NCI-H1417 treated with DMSO at 0.1 percent for 48 hours (cell line): ENCODE data around the gene JDP2.
"Not testable (repeated sequence)": the region's sequence is repeated elsewhere in the genome, so short reads cannot be mapped to it uniquely, and the experiment has no call there.

Experiments used
- DNase-seq: peaks from one replicate; lab custom pipeline; 2025; lab: John Stamatoyannopoulos, UW

JDP2 gene, protein sequence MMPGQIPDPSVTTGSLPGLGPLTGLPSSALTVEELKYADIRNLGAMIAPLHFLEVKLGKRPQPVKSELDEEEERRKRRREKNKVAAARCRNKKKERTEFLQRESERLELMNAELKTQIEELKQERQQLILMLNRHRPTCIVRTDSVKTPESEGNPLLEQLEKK

DNA sequence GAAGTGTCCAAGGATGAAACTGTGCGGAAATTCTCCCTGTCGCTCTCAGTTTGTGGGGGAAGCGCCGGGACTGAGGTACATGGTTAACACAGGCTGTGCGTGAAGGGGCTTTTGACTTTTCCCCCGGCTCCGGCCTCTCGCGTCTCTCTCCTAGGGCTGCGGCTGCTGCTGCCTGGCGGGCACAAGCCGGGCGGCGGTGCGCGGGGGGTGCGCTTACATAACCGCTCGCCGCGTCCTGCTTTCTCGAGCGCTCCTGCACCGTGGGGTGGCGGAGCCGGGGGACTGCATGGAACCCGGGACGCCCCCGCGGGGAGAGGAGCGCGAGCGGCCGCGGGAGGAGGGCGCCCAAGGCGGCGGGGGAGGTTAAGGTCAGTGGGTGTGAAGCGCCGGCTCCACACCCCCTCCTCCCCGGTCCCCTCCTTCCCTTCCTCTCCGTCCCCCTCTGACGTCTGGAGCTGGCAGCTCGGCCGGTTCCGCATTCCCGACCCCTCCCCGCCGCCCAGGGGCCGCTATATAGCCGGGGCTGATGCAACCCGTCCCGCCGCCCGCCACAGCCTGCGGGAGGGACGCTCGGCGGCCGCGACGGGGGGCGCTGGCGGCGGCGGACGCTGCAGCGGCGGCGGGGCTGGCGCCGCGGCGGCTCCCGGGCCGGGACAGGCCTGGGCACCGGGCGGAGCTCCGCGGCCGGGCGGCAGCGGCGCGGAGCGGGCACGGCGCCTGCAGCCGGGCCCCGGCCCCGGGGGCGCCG lies at the start of gene JDP2:
Gene JDP2 (plus strand): TSS at position 541 of the 748 bp plus-strand sequence. CDS start 9,899 bp downstream, outside the sequence.
- DNase-seq = peak; percentile 29

DNA sequence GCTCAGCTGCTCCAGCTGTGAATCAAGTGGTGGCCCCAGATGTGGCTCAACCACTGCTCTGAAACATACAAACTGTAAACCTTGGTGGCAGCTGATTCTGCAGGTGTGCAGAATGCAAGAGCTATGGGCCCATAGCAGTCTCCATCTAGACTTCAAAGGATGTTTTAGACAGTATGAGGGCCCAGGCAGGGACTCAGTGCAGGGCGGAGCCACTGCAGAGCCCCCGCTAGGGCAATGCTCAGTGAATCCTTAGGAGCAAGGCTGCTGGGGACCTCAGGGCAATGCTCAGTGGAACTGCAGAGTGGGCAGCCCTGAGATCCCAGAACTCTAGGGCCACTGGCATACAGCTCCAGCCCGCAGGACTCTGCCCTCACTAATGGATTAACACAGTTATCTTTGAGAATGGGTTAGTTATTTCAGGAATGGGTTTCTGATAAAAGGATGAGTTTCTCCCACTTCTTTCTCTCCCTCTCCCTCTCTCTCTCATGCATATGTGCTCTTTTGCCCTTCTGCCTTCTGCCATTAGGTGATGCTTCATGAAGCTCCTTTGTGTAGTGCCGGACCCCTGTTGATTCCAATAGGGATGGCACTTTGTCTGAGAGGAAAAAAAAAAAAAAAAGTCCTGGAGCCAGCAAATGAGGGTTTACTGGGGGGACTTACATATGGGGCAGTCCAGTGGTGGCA lies 48.4 kb upstream of the JDP2 start:
- no peak for DNase-seq

DNA sequence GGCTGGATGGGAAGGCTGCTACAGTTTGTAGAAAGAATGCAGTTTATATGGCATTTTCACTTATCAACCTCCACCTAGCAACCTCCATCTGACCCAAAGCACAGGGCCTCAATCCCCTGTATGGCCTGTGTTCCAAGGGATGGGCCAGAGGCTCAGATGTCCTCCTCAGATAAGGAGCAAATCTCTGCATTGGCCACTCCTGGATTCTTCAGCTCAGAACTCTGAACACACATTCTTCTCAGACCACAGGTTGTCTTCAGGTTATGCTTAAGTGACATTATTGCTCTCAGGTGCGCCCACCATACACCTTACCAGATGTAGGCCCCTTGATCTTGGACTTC lies 47.9 kb upstream of the JDP2 start:
- no peak for DNase-seq

DNA sequence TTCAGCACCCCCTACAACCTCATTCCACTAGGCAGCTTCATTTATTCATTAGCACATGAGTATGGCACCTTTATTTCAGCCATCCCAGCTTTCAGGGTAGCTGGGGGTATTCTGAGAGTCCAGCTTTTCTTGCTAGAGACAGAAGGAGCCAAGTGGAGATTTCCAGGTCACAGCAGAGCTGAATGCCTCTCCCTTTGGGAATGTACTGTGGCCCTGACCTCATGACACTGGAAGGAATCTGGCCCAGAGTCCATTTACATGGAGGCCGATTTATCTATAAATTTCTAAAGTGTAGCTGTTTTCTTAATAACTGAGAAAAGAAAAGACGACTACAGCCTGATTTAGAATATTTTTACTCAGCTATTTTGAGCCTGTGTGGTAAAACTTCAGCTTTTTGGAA lies 47.2 kb upstream of the JDP2 start:
- DNase-seq = no peak

DNA sequence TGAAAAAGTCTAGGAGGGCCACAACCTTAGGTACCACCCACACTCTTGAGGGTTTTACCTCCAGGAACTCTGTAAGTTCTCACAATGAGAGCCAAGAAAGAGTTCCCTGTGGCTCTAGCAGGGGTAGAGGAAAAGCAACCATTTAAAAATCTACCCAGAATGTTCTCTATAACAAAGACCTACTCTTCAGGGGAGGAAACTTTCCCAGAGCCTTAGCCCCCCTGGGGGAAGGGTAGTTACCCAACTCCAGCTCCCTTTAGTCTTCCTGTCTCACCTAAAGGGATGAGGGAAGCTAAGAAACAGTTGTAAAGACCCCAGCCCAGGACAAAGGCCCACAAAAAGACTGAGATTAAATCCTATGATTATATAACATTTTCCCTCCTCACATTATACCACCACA lies 46.2 kb upstream of the JDP2 start:
- DNase-seq = no peak

DNA sequence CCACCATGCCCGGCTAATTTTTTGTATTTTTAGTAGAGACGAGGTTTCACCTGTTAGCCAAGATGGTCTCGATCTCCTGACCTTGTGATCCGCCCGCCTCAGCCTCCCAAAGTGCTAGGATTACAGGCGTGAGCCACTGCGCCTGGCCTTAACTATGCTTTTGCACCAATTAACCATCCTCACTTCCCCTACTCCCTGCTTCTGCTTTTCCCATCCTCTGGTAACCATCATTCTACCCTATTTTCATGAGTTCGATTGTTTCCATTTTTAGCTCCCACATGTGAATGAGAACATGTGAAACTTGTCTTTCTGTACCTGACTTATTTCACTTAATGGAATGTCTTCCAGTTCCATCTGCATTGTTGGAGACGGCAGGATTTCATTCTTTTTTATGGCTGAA lies 44.6 kb upstream of the JDP2 start:
- not testable (repeated sequence) for DNase-seq

DNA sequence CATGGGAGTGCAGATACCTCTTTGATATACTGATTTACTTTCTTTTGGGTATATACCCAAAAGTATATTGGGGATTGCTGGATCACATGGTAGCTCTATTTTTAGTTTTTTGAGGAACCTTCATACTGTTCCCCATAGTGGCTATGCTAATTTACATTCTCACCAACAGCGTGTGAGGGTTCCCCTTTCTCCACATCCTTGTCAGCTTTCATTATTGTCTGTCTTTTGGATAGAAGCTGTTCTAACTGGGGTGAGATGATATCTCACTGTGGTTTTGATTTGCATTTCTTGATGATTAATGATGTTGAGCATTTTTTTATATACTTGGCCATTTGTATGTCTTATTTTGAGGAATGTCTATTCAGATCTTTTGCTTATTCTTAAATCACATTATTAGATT lies 44.1 kb upstream of the JDP2 start:
- no peak for DNase-seq

DNA sequence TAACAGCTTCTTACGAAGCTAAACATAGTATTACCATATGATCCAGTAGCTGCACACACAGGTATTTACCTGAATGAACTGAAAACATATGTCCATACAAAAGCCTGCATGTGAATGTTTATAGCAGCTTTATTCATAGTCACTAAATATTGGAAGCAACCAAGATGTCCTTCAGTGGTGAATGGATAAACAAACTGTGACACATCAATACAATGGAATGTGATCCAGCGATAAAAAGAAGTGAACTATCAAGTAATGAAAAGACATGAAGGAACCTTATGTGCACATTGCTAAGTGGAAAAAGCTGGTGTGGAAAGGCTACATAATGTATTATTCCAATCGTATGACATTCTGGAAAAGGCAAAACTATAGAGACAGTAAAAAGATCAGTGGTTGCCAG lies 38.1 kb upstream of the JDP2 start:
- DNase-seq = no peak

DNA sequence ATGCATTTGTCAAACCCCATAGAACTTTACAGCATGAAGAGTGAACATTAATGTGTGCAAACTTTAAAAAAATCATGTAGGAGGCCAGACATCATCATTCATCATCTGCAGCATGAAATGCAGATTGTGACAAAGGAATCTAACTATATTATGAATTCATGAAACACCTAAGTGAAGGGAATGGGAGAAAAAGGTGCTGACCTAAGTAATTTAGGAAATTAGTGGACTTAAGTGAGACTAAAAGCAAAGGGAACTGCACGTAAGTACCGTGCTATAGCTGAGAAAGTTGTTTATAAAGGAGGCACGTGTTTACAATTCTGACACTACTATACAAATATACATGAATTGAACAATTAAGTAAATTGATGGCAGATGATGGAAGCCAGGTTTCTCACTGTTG lies 37.6 kb upstream of the JDP2 start:
- no peak for DNase-seq

DNA sequence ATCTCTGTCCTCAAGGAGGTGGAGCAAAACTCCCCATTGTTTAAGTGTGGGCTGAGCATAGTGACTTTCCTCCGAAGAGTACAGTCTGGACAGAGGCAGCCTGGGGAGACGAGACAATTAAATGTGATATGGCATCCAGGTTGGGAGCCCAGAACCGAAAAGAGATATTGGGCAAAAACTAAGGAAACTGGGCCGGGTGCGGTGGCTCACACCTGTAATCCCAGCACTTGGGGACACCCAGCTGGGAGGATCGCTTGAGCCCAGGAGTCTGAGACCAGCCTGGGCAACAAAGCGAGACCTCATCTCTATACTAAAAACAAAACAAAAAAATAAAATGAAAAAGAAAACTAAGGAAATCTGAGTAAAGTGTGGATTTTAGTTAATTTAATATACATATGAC lies 35.9 kb upstream of the JDP2 start:
- DNase-seq = no peak

DNA sequence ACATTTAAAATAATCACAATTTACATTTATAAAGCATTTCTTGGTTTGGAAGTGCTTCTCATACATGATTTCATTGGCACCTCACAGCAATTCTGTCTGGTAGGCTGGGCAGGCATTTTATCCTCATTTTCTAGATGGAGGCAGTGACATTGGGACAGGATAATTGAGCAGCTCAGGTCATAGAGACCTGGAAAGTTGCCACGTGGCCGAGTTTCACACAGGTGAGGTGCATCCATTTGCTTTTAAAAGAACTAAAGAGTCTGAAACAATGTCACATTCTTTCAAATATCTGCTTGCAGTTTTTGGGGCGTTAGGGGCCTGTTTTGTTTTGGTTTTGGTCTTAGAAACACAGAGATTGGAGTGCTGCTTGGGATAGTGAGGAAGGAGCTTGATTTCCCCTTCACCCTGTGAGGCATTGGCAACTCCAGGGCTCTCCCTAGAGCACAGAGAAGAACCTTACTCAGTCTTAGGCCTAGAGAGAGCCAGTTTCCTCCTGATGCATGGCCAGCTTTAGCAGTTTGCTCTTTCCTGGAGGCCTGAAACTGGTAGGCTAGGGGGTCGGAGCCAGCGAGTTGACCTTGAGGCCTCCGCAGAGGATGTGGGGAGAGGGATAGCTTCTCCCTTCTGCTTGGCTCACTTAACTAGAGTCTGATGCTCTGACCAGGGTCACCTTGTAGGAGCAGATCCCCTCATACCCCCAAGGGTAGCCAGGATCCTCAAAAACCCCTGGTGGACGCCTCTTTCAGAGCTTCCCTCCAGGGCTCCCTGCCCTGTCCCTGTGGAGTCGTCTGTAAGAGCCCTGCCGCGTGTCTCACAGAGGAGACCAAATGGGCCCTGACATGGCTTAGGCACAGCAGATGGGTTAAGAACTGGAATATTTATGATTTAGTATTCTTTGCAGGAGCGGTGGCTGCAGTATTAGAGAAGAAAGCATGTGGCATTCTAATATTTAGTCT lies 34.9 kb upstream of the JDP2 start:
- no peak for DNase-seq

DNA sequence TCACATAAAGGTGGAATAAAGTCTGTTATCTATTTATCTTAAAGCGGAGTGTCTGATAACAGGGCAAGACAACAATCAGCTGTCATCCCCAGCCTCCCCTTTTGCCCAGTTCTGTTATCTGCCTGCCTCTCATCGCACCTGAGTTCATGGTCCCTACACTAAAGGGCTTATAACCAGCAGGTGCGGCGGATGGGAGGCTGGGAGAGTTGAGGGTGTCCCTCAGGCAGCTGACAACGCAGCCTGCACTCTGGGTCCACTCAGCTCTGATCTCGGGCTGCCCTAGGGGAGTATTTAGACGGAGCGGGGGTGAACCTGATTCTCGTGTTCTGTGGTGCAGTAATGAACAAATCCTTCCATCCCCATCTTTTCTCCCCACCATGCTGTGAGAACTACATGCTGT lies 34.0 kb upstream of the JDP2 start:
- no peak for DNase-seq

DNA sequence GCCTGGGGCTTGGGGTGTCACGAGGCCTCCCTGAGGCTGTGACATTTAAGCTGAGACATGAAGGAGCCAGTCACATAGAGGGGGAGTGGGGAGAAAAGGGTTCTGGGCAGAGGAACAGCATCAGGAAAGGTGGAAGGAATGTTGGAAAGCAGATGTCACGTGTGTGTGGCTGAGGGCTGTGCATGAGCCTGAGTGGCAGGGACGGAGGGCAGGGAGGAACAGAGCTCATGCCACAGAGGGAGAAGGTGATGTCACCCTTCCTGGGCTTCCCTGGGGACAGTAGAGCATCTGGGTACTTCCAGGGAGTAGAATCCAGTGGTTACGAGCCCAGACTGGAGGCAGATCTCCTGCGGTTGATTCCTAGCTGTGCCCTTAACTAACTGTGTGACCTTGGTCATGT lies 32.0 kb upstream of the JDP2 start:
- DNase-seq = no peak

DNA sequence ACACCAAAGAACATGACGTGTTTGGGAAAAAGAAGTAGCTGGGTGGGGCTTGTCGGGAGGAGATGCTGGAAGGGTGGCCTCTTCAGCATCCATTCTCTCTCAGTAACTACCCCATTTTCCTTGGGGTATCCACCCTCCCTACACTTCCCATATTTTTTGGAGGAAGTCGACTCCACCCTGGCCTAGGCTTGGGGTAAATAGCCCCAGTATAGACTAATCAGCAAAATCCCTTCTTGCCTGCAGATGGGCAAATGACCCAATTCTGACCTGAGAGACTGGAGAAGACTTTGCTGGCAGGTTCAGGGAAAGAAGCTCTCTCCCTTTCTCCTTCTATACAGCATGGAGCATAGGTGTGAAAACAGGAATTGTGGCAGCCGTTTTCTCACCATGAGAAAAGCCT lies 28.5 kb upstream of the JDP2 start:
- DNase-seq = no peak

DNA sequence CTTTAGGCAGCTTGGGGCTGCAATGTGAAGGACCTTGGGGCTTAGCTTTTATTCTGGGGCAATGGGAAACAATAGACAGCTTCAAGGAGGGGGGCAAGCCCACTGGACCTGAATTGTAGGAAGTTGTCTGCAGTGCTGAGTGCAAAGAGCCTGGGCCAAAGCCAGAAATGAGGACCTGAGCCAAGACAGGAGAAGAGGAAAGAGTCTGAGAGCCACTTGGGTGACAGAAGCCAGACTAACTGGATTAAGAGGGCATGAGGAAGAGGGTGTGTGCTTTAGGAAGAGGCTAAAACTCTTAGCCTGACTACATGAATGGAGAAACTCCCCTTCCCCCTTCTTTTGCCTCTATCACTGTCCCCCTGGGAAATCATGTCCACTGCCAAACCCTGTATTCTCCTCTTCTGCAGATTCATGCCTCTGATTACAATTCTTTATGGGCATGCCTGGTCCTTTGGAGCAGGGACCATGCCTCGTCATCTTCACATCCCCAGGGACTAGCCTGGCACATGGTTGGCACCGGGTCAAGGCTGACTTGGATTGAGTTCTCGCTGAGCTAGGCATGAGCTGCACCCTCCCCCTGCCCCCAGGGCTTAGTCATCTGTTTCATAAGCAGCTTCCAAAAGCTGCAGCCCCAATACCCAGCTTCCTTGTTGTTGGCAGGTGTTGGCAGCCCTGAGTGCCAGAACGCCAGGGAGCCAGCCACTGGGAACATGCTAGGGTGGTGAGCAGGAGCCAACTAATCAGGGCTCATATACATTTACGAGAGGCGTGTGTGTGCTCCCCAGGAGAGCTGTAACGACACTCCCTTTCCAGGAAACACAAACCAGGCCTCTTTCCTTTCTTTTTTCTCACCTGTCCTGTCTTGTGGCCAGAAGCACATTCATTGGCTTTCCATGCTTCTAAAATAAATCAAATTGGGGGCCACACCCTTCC lies 27.7 kb upstream of the JDP2 start:
- DNase-seq = peak; percentile 88

DNA sequence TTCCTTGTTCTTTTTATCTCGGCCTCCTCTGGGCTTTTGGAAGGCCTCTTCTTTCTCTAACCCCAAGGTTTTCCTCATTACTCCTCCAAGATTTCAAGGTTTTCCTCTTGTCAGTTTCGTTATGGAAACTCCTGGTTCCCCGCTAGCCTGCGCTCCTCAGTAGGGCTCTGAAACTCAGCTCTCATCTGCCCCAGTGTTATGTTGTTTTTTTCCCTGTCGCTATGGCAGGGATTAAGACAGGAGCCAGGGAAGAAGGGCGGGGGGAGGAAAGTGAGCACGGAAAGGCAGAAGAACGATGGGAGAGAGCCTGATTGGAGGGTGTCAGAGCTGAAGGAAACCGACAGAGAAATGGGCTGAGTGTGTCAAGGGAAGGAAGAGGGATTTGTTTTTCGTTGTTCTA lies 26.5 kb upstream of the JDP2 start:
- DNase-seq = no peak

DNA sequence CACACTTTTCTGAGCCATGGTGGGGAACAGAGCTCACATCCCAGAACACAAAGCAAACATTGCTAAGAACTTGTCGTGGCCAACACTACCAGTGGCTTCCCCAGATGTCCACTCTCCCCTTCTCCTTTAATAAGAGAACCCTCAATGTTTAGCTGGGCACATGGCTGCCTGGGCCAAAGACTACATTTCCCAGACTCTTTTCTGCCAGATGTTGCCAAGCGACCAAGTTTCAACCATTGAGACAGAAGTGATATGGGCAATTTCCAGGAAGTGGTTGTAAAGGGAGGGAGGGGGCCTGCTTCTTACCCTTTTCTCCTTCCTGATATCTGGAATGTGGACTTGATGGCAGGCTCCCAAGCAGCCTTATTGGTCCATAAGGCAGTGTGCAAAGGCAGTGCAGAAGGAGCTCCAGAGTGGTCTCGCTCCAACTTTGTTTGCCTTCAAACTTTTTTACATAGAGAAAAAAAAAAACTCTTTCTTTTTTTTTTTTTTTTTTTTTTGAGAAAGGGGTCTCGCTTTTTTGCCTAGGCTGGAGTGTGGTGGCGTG lies 24.9 kb upstream of the JDP2 start:
- DNase-seq = no peak

DNA sequence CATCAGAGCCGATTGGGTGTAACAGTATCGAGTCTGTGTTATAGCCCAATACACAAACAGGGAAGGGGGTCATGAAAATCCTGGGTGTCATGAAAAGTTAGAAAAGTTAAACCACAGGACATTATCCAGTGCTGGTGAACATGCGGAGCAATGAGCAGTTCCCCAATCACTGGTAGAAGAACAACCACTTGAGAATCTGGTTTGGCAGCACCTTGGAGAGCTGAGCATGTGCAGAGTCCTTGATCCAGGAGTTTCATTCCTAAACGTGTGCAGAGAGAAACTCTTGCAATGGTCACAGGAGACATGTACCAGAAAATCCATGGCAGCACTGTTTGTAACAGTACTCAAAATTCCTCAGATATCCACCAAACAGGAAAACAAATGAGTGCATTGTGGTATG lies 23.0 kb upstream of the JDP2 start:
- no peak for DNase-seq

DNA sequence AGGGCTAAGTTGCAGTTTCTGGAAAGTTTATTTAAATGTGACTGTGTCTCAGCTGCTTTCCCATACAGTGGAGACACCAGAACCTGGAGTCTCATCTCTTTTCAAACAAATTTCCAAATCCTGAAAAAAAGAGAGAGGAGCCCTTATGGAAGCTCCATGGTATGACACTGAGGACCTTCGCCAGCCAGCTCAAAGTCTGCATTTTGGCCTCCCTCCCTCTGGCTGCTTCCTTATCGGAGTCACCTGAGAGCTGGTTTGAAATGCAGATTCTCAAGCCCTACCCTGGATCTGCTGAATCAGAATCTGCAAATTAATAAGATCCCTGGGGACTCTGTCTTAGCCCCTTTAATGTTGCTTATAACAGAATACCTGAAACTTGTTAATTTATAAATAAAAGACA lies 21.7 kb upstream of the JDP2 start:
- no peak for DNase-seq

DNA sequence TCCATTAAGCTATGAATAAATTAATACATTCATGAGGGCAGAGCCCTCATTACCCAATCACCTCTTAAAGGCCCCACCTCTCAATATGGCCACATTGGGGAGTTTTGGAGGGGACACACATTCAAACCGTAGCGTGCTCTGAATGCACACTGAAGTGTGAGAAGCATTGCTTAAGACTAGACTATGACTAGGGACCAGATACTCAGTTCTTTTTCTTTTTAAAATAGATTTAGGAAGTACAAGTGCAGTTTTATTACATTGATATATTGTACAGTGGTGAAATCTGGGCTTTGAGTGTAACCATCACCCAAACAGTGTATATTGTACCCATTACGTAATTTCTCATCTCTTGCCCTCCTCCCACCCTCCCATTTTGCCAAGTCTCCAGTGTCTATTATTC lies 21.0 kb upstream of the JDP2 start:
- DNase-seq = no peak
